Peyer's patch (tissue), 4 donors: ENCODE results near the gene B4GALT4. TPM values are rescaled to one million over a fixed set of nuclear protein-coding genes. Genes with fewer than 3 reads are reported as not detected.

ENCODE experiments used
- DNase-seq, 3 donors: peaks; one replicate each; pipeline ENCODE4 v3.0.0-alpha.2; 2017 to 2019
- H3K27ac ChIP-seq, 4 donors: fragments of 200-600 bp; sonication (generic); one replicate each; pipeline ENCODE4 v1.5.1; 2016 to 2019
- H3K27me3 ChIP-seq, 2 donors: fragments of 200-600 bp; sonication (generic); one replicate each; pipeline ENCODE4 v1.5.1; 2019
- H3K36me3 ChIP-seq, 3 donors: fragments of 200-600 bp; sonication (generic); one replicate each; pipeline ENCODE4 v1.5.1; 2016 to 2019
- H3K4me1 ChIP-seq, 4 donors: fragments of 200-600 bp; sonication (generic); one replicate each; pipeline ENCODE4 v1.5.1; 2016 to 2019
- H3K4me3 ChIP-seq, 4 donors: fragments of 200-600 bp; sonication (generic); 1 replicate in 3 of 4; 2 replicates in 1 of 4; pipeline ENCODE4 v1.5.1; 2016 to 2019; ENCODE audit warnings: mild to moderate bottlenecking in 1 of 4
- H3K9me3 ChIP-seq, 4 donors: fragments of 200-600 bp; sonication (generic); one replicate each; pipeline ENCODE4 v1.5.1; 2016 to 2019; ENCODE audit warnings: mild to moderate bottlenecking in 1 of 4
- CTCF ChIP-seq, 6 experiments: fragments of 450-650 bp in 4 of 6; fragments of 200-600 bp in 2 of 6; sonication (generic) in 1 of 6; IDR thresholded peaks; one replicate each; pipeline ENCODE4 v1.5.1; 2017 to 2019; ENCODE audit warnings: antibody characterized with exemption in 6 of 6, mild to moderate bottlenecking in 3 of 6, moderate library complexity in 1 of 6
- POLR2A ChIP-seq, 2 donors: fragments of 450-650 bp; IDR thresholded peaks; one replicate each; pipeline ENCODE4 v1.5.1; 2017; ENCODE audit warnings: antibody characterized with exemption in 2 of 2, mild to moderate bottlenecking in 2 of 2, moderate library complexity in 2 of 2
- total RNA-seq, 4 donors: library from RNA; depleted of rRNA; stranded (reverse); fragments of >200 nt; gene quantifications; one replicate each; pipeline ENCODE4 v1.1.0, GENCODE V29; 2016

Gene B4GALT4, protein sequence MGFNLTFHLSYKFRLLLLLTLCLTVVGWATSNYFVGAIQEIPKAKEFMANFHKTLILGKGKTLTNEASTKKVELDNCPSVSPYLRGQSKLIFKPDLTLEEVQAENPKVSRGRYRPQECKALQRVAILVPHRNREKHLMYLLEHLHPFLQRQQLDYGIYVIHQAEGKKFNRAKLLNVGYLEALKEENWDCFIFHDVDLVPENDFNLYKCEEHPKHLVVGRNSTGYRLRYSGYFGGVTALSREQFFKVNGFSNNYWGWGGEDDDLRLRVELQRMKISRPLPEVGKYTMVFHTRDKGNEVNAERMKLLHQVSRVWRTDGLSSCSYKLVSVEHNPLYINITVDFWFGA
- total RNA-seq: 10 to 100 TPM; 10.7 to 59.9 (median 47.9) TPM

DNA sequence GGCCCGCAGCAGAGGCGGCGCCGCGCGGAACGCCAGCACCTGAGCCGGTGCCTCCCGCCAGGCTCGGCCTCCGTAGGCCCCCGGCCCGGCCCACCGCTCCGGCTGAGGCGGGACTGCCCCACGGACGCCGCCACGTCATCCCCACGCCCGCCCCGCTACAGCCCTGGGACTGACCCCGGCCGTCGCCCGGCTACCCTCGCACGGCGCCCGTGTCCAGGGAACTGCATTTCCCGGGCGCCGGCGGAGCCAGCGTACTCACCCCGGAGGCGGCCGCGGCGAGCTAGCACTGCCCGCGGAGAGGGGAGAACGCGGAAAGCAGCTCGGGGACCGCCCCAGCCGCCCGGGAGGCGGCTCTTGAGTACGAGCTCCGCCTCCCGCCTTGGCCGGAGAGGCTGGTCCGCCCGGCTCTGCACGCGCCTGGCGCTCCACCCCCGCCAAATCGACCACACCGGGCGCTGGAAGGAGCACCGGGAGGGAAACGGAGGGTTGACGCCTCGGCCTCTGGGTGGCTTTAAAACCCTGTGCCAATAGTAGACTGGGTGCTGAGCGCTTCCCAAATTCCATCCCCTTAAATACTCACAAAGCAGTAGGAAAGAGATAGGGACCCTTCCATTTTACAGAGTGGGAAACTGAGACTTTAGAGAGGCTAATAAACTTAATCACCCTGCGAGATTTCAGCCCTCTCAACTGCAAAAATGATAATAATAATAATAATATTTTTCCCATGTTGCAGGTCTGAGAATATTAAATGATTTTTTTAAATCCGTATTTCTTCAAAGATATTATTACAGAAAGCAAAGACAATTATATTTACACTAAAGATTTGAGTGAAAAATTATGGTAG, at the start of gene B4GALT4:
B4GALT4 (minus strand) TSS at position 288 of the 844 bp plus-strand sequence. CDS start 10,779 bp downstream, outside the sequence.
- Histone ChIP-seq H3K9me3 (no peaks in the 10 kb centered on the region), H3K27ac (peak within 1 kb of the TSS; percentile 94 to 99 (median 96)), H3K27me3 (no peaks in the 10 kb centered on the region), H3K4me1 (peaks cover 0 to 17% (median 5%) of the 10 kb centered on the region in 4 donors), H3K36me3 (peaks cover 0 to 11% (median 0%) of the 10 kb centered on the region in 3 donors), H3K4me3 (peak within 1 kb of the TSS; percentile 80 to 93 (median 83))
- peak; percentile 93 to 95 for TF ChIP-seq POLR2A (IDR thresholded peaks at IDR 0.05)
- TF ChIP-seq CTCF (IDR thresholded peaks at IDR 0.05): peak in 1 of 6 experiments; percentile 4
- peak; percentile 85 to 95 (median 94) for DNase-seq

DNA sequence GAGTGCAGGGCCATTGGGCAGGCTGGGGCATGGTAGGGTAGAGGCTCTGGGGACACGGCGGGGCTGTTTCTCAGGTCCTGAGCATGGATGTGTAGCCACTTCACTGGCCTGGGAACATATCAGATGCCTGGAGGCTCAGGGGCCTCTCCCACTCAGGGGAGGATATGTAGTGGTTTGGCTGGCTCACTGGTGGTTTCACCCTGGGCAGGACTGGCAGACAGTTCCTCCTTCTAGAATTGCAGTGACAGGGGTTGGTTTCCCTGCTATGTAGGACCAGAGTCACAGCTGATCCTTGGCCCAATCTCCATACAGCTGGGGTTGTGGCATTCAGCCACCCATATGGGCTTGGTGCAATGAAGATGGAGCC, 48.7 kb upstream of the B4GALT4 start:
- H3K36me3 ChIP-seq: no peaks in the 10 kb centered on the region
- peaks cover 0 to 12% (median 8%) of the 10 kb centered on the region in 4 donors for H3K4me1 ChIP-seq
- TF ChIP-seq CTCF (IDR thresholded peaks at IDR 0.05) (no peak), POLR2A (IDR thresholded peaks at IDR 0.05) (no peak)
- H3K27ac ChIP-seq: no peak overlapping the region
- no peaks in the 10 kb centered on the region for H3K9me3 ChIP-seq
- DNase-seq: no peak
- no peak overlapping the region for H3K4me3 ChIP-seq
- H3K27me3 ChIP-seq: no peaks in the 10 kb centered on the region

DNA sequence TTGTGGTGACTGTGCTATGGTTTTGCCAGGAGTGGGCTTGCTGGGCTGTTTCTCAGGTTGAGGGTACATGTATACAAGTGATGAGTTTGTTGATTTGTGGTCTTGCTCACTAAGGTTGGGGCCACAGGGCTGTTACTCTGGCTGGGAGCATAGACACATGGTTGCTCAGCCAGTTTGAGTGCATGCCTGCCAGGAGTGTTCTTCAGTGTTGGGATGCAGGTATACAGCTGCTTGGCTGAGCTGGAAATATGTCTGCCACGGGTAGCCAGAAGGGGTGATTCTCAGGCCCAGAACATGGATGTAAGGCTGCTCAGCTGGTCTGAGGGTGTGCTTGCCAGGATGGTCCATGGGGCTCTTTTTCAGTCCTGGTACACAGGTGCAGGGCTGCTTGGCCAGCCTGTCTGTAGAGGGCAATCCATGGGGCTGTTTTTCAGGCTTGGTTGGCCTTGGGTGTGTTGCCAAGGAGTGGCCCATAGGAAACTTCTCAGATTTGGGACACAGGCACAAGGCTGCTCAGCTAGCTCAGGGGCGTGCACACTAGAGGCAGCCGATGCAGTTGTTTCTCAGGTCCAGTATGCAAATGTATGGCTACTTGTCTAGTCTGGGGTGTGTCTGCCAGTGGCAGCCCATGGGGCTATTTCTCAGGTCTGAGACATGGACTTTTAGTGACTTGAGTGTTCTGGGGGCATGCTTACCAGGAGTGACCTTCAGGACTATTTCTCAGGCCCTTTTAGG, 48.2 kb upstream of the B4GALT4 start:
- DNase-seq: no peak
- TF ChIP-seq CTCF (IDR thresholded peaks at IDR 0.05): no peak
- no peak for TF ChIP-seq POLR2A (IDR thresholded peaks at IDR 0.05)

GRCh38 chr3:119279584-119280243, 39.0 kb upstream of the B4GALT4 start:
- no peak for DNase-seq

More for the DNA sequence above, 48.2 kb upstream of the B4GALT4 start:
- Histone ChIP-seq H3K27ac (no peak overlapping the region), H3K4me1 (peaks cover 0 to 10% (median 8%) of the 10 kb centered on the region in 4 donors), H3K27me3 (no peaks in the 10 kb centered on the region), H3K9me3 (no peaks in the 10 kb centered on the region), H3K4me3 (no peak overlapping the region), H3K36me3 (no peaks in the 10 kb centered on the region)

More at GRCh38 chr3:119279584-119280243, 39.0 kb upstream of the B4GALT4 start:
- Histone ChIP-seq H3K27me3 (no peaks in the 10 kb centered on the region), H3K36me3 (no peaks in the 10 kb centered on the region), H3K4me1 (no peaks in the 10 kb centered on the region), H3K9me3 (peaks cover 0 to 10% (median 4%) of the 10 kb centered on the region in 4 donors), H3K27ac (peak overlapping the region in 2 of 4 donors; percentile 26 to 52), H3K4me3 (no peak overlapping the region)
- TF ChIP-seq CTCF (IDR thresholded peaks at IDR 0.05) (no peak), POLR2A (IDR thresholded peaks at IDR 0.05) (no peak)
